RKO (cell line): ENCODE measurements around the gene MEIOB.
"Not testable (repeated sequence)": the region's sequence is repeated elsewhere in the genome, so short reads cannot be mapped to it uniquely, and the experiment has no call there.

Source experiments
- DNase-seq: peaks from one replicate; pipeline ENCODE4 v3.0.0-alpha.2; 2016; ENCODE audit warnings: low spot score

Gene MEIOB

DNA sequence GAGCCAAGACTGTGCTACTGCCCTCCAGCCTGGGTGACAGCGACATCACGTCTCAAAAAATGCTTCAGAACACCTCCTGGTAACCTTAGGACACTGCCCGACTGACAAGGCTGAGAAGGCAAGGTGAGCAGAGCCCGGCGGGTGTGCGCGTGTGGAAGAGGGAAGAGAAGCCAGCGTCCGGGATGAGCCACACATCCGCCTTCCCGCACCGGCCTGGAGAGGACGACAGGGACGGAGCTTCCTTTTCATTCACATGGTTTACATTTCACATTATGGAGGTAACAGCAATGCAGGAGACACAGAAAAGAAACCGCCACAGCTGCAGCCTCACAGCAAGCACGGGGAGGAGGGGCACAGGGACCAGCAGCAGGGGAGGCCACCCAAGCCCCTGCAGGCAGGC lies 61.9 kb downstream of the MEIOB start:
- DNase-seq, result no peak

- no peak for DNase-seq
Observed at GRCh38 chr16:1809281-1809801, 62.6 kb downstream of the MEIOB start.

DNA sequence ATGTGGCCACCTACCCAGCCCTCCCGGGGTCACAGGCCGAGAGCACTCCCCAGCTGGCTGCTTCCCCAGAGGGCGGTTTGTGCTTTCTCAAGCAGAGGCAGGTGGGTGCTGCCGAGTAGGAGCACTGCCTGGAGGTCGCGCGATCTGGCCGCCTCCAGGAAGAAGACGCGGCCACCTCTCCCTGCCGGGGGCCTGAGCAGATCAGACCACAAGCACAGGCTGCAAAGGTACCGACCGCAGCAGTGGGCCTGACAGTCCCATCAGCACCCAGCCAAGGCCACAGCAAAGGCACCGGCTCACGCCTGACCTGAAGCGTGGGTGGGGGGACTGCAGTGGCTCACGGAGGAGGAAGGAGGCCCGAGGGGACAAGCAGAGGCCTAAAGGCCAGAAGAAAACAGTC lies 63.3 kb downstream of the MEIOB start:
- DNase-seq, result no peak

- DNase-seq, result no peak
Observed at GRCh38 chr16:1807626-1808025, 64.3 kb downstream of the MEIOB start.

DNA sequence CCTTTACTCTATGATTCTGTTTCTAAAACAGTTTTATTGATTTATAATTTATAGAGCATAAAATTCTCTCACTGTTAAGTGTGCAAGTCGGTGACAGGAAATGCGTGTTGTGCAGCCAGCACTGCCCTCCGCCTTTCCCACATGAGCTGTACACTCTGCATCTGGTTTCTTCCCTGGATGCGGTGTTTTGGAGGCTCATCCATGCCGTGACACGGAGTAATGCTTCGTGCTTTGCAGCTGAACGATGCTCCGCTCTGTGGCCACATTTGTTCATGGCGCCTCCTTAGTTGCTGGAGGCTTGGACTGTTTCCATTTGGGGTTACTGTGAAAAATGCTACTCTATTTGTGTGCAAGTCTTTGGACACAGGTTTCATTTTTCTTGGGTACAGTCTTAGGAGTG lies 71.3 kb downstream of the MEIOB start:
- DNase-seq, result no peak

DNA sequence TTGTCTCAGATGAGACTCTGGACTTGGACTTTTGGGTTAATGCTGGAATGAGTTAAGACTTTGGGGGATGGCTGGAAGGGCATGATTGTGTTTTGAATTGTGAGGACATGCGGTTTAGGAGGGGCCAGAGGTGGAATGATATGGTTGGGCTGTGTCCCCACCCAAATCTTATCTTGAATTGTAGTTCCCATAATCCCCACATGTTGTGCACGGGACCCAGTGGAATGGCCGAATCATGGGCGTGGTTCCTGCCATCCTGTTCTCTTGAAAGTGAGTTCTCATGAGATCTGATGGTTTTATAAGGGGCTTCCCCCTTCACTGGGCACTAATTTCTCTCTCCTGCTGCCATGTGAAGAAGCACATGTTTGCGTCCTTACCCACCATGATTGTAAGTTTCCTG lies 72.7 kb downstream of the MEIOB start:
- not testable (repeated sequence) for DNase-seq

DNA sequence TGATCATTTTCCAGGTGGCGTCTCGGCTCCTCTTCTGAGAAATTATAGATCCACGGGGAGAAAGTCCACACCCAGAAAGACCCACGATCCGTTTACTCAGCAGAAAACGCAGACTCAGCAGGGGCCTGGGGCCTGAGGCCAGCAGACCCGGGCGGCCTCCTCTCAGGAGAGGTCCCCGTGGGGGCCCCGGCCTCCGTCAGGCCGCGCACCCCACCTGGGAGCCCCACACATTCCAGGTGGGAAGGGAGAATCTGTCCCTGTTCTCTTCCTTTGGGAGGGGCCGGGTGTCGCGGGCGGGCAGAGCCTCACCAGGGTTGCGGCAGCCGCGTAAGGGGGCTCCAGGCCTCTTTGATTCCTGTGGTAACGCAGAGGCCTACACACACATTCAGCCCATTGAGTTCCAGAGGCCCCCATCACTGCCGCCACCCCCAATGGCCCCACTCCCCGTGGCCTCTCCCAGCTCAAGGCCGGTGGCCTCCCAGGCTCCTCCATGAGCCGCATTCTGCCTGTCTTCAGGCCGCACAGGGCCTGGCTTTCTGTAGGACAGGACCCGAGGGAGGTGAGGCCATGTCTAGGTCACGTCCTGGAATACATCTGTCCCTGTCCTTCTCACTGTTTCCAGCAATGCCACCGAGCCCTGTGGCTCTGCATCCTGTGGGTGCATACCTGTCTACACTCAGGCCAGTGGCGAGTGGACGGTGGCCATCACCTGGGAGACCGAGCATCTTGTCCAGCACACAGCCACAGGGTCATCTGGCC lies 76.9 kb downstream of the MEIOB start:
- DNase-seq, result no peak

GRCh38 chr16:1794221-1794871 lies 77.6 kb downstream of the MEIOB start:
- no peak for DNase-seq

- no peak for DNase-seq
Observed at GRCh38 chr16:1793578-1794220, 78.3 kb downstream of the MEIOB start, which contains the start of gene IGFALS. IGFALS (minus strand) TSS chr16:1793705; CDS start chr16:1793652, 53 bp downstream.

DNA sequence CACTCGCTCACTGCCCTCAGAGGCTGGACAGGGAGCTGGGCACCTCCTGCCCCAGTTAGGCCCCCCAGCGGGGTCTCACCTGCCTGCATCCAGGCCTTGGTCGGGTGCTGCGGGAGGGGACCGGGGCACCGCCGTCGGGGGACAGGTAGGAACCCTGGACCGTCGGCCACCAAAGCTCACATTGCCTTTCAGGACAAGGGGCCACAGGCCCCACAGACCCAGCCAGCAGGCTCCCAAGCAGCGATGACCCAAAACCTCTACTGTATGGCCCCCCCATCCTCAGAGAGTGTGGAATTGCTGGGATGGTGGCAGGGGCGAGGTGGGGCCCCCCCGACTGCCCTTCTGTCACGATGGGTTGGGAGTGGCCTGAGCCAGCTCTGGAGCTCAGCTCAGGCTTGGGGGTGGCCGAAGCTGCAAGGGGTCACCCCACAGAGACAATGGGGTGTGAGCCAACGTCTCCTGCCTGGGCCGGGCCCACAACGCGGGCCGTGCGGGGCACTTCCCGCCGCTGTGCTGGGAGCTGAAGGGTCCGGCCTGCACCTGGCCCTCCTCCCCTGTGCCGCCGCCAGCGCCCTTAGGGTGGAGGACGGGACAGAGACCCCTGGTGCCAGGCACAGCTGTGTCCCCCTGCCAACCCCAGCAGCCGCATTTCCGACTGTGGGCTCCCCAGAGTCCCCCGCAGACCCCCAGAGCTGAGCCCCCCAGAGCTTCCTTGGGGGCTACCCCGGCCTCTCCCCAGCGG lies 79.0 kb downstream of the MEIOB start:
- no peak for DNase-seq

DNA sequence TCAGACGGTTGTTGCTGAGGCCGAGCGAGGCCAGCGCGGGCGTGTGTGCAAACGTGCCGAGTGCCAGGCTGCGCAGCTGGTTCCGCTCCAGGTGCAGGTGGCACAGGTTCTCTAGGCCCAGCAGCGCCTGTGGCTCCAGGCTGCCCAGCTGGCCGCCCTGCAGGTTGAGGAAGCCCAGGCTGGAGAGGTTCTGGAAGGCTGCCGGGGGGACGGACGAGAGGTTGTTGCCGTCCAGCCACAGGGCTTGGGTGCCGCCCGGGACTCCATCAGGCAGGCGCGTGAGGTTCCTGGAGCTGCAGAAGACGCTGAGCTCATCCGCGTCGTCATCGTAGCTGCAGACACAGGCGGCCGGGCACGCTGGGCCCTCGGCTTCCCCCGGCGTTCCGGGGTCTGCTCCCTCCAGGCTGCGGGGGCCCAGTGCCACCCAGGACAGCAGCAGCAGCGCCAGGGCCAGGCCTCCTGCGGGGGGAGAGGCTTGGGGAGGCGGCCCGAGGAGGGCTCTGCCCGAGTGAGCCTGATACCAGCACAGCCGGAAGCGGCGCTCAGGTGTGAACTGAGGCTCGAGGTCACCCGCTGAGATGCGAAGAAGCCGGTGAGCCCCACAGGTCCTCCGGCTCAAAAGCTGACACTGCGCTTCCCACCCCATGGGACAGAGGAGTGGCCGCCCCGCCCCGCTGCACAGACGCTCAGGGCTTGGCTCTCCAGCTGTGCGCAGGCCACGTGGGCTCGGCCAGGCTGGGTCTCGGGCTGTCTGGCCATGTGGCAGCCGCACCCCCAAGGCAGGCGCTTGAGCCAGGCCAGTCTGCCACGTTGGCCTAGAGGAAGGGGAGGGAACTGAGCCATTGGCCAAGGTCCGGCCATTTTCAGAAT lies 79.8 kb downstream of the MEIOB start:
- no peak for DNase-seq

GRCh38 chr16:1791256-1791942 lies 80.6 kb downstream of the MEIOB start:
- DNase-seq, result no peak

DNA sequence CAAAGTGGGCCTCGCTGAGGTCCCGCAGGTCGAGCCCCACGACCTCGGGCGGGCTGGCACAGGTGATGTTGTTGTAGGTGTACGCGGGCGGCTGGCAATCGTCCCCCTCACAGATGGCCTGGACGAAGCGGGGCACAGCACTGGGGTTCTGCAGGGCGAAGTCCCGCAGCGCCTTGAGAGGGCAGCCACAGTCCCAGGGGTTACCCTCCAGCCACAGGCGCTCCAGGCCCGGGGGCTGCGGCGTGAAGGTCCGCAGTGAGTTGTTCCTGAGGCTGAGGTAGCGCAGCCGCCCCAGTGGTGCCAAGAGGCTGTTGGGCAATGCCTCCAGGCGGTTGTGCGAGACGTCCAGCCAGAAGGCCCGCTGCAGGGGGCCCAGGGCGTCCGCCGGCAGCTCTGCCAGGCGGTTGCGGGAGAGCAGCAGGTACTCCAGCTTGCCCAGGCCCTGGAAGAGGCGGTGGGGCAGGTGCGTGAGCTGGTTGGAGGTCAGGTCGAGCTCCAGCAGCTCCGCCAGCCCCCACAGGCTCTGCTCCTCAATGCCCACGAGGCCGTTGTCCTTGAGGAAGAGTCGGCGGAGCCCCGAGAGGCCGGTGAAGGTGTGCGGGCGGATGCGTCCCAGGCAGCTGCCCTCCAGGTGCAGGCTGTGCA lies 81.2 kb downstream of the MEIOB start:
- no peak for DNase-seq

DNA sequence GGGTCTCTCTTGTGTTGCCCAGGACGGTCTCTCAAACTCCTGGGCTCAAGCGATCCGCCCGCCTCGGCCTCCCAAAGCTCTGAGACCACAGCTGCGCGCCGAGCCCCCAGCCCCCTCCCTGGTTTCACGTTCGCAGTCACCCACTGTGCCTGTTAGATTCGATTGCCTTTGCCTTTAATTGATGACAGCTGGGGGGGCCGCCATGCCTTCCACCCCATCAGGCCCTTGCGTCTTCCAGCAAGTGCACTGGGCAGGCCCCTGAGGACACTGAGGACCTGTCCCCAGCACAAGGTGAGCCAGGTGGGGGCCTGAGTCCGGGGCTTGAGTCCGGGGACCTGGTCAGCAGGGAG lies 81.7 kb downstream of the MEIOB start:
- DNase-seq, result no peak

DNA sequence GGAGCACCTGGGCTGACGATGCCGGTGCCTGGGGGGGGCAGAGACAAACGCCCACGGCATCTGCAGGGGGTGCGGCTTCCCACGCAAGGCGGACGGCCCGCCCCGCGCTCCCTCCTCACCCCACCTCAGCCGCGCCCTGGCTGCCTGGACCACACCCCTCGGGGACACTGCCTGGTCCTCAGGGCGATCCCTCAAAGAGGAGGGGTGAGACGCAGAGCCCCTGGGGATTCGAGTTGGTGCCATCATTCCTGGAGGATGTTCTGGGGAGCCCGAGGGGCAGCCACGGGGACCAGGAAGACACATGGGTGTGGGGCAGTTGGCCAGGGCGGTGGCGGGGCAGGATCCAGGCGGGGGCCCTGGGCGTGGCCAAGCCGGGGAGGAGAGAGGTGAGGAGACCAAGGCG lies 82.3 kb downstream of the MEIOB start:
- DNase-seq, result no peak

DNA sequence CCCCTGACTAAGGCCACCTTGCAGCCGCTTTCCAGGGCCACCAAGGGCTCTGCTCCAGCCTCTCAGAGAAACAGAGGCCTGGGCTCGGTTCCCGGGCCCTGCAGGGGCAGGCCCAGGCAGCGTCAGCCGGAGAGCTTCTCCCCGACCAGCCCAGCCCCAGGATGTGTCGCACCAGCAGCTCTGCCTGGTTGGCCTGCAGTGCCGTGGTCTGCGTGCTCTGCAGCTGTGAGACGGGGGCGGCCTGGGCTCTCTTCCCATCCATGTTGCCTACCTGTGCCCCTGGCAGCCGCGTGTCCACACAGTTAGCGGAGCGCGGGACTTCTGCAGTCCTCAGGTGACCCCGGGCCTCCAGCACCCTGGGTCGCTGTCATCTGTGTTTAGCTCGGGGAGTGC lies 83.3 kb downstream of the MEIOB start:
- no peak for DNase-seq

GRCh38 chr16:1788095-1788707 lies 83.8 kb downstream of the MEIOB start:
- DNase-seq, result no peak

- DNase-seq, result no peak
Observed at GRCh38 chr16:1787322-1788094, 84.5 kb downstream of the MEIOB start.

DNA sequence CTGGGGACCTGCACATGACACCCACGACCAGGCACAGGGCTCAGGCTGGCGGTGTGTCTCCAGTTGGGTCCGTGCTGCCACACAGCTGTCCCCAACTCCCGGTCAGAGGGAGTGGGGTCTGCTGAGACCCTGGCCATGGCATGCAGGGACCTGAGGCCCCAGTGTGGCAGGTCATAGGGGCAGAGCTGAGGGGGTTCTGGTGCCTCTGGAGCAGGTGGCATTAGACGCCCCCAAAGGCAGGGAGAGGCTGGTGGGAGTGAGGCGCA lies 85.0 kb downstream of the MEIOB start:
- DNase-seq, result no peak
